ENCODE data around the gene CYP2W1.
A peak's percentile ranks its signal among the peaks of the same experiment; 100 is the strongest.
"Not testable (repeated sequence)": the region's sequence is repeated elsewhere in the genome, so short reads cannot be mapped to it uniquely, and the experiment has no call there.

Gene CYP2W1

DNA sequence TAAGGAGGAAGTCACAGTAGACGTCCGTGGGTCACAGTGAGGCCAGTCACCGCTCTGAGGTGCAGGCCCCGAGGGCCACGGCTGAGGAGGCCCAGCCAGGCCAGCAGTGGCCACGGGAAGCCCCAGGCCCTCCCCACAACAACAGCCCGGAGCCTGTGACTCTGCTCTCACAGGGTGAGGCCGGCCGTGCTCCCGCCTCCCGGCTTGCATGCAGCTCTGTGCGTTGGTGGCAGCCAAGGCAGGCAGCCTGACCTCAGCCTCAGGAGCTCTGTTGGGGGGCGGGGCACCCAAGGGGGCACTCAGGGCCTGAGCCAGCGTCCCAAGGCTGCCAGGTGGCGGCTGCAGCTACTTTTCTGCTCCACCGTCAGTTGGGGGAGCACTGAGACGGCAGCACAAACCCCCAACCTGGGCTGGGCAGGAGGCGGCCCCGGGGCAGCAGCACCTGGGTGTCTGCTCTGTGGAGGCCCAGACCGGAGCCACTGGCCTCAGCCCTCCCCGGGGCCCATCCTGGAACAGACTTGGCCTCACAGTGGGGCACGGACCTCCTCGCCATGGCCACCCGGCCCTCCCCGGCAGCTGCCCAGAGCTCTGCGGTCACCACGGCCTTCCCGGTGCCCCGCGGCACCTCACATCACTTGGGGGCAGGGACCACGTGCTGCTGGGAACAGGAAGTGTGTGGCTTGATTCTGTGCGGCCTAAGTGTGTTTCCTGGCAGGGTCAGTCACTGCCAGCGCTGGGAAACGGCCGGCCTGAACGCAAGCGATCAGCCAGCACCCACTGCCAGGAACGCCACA, 13.3 kb downstream of the CYP2W1 start:
- DNase-seq (ENCODE audit: low spot score), result no peak
- FAIRE-seq, result peak; percentile 48

DNA sequence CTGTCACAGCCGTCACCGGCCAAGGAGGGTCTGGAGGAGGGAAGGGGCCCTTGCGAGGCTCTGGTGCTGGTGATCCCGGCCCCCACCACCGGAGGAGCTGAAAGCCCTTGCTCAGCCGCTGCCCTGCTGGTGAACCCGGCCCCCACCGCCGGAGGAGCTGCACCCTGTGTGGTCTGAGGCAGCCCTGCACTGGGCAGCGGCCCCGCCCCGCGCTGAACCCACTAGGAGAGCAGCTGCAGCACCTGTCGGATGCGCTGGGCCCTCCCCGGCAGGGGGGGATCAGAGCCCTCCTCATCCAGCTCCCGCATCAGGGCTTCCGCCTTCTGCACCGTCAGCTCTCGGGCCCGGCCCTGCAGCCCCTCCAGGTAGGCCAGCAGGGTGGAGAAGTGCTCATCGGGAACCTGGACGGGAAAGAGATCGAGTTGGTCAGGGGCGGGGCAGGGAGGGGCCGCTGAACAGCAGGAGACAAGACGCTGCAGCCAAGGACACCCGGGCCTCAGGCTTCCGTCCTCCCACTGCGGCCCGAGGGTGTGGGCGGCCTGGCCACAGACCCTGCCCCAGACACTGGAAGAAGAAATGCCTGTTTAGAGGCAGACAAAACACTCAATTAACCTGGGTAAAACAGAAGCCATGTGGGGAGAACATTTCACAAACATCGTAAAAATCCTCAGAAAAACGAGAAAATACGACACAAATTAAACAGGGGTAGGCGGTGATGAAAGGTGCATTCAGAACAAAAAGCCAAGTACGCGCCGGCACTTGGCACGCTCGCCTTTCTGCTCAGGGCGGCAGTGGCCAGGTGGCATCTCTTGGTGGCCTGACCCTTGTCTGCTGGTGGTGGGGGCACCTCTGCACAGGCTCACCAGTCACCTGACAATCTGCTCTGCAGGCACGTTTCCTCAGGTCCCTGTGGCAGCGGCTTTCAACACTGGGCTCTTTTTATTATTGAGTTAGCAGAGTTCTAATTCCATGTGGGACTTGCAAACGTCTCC, 14.7 kb downstream of the CYP2W1 start:
- peak; percentile 74 for FAIRE-seq

DNA sequence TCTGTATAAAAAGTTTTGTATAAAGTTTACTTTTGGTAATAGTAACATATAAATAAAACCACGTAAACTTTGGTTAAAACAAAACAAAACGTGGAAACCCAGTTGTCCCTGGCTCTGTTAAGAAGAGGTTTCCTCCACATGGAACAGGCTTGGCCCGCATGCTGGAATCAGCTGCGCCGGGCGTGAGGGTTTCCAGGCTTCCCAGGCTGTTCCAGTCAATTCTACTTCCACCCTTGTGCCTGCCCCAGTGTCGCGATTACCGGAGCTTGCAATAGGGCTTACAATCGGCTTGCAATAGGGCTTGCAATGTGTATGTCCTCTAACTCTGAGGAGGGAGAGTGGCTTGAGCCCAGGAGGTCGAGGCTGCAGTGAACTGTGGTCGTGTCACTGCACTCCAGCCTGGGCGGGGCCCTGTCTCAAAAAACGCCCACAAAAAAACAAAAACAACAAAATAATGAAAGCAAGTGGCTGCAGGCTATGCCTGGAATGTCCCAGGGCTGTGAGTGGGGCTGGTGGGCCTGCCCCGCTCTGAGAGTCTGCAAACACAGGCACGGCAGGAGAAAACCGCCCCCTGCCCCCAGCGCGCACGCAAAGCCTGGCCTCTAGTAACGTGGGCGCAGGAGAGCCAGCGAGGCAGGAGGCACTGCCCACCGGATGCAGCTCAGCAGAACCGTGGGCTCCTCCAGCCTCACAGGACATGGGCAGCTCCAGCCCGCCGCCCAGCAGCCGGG, 16.3 kb downstream of the CYP2W1 start:
- FAIRE-seq (no peak), DNase-seq (ENCODE audit: low spot score) (no peak)

More for the DNA sequence above, 14.7 kb downstream of the CYP2W1 start:
- DNase-seq (ENCODE audit: low spot score), result no peak

DNA sequence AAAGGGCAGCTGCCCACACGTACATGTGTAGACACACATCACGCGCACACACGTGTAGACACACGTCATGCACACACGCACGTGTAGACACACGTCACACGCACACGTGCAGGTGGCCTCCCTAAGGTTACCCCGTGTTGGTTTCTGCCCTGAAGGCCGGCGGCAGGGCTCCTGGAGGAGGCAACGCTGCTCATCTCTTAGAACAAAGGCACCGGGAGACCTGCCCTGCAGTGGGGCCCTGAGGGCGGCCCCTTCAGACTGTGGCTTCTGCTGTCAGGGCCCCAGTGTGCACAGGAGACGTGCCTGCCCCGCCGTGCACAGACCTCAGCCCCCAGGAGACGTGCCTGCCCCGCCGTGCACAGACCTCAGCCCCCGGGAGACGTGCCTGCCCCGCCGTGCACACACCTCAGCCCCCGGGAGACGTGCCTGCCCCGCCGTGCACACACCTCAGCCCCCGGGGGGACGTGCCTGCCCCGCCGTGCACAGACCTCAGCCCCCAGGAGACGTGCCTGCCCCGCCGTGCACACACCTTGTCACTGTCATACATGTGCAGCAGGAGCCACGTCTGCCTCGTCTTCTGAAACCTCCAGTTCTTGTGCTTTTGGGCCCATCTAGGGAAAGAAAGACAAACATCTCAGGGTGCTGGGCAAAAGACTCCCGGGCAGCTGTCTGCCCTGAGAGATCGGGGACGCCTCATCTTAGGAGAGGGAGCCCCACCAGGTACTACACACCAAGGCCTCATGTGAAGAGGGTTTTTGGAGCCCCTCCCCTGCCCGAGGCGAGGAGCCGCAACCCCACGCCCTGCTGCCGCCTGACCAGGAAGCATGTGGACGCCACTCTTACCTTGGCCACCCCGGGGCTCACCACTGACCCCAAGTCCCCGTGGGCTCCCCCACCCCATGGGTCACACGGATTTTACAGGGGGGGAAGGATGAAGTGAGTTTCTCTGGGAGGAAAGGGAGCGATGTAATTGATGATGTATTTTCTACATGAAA, 17.3 kb downstream of the CYP2W1 start:
- DNase-seq (ENCODE audit: low spot score) (no peak), FAIRE-seq (peak; percentile 99)

DNA sequence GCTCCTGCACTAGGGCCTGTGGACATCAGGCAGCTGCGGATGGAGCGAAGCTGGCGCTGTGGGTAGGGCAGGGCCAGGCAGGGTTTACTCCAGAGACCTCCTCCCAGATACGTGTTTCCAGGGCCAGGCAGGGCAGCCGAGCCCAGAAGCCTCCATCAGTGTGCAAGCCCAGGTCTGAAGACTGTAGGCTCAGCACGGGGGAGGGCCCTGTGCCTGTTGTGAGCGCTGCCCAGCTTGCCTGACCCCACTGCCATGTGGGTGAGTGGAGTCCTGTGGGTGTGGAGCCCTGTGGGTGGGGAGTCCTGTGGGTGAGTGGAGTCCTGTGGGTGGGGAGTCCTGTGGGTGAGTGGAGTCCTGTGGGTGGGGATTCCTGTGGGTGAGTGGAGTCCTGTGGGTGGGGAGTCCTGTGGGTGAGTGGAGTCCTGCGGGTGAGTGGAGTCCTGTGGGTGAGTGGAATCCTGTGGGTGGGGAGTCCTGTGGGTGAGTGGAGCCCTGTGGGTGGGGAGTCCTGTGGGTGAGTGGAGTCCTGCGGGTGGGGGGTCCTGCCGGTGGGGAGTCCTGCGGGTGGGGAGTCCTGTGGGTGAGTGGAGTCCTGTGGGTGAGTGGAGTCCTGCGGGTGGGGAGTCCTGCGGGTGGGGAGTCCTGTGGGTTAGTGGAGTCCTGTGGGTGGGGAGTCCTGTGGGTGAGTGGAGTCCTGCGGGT, 18.2 kb downstream of the CYP2W1 start:
- DNase-seq (ENCODE audit: low spot score), result not testable (repeated sequence)
- peak; percentile 20 for FAIRE-seq

DNA sequence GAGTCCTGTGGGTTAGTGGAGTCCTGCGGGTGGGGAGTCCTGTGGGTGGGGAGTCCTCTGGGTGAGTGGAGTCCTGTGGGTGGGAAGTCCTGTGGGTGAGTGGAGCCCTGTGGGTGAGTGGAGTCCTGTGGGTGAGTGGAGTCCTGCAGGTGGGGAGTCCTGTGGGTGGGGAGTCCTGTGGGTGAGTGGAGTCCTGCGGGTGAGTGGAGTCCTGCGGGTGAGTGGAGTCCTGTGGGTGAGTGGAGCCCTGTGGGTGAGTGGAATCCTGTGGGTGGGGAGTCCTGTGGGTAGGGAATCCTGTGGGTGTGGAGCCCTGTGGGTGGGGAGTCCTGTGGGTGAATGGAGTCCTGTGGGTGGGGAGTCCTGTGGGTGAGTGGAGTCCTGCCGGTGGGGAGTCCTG, 19.0 kb downstream of the CYP2W1 start:
- DNase-seq (ENCODE audit: low spot score); FAIRE-seq: not testable (repeated sequence)

DNA sequence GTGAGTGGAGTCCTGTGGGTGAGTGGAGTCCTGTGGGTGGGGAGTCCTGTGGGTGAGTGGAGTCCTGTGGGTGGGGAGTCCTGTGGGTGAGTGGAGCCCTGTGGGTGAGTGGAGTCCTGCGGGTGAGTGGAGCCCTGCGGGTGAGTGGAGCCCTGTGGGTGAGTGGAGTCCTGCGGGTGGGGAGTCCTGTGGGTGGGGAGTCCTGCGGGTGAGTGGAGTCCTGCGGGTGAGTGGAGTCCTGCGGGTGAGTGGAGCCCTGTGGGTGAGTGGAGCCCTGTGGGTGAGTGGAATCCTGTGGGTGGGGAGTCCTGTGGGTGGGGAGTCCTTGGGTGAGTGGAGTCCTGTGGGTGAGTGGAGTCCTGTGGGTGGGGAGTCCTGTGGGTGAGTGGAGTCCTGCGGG, 19.5 kb downstream of the CYP2W1 start:
- DNase-seq (ENCODE audit: low spot score), result not testable (repeated sequence)
- peak; percentile 52 for FAIRE-seq

DNA sequence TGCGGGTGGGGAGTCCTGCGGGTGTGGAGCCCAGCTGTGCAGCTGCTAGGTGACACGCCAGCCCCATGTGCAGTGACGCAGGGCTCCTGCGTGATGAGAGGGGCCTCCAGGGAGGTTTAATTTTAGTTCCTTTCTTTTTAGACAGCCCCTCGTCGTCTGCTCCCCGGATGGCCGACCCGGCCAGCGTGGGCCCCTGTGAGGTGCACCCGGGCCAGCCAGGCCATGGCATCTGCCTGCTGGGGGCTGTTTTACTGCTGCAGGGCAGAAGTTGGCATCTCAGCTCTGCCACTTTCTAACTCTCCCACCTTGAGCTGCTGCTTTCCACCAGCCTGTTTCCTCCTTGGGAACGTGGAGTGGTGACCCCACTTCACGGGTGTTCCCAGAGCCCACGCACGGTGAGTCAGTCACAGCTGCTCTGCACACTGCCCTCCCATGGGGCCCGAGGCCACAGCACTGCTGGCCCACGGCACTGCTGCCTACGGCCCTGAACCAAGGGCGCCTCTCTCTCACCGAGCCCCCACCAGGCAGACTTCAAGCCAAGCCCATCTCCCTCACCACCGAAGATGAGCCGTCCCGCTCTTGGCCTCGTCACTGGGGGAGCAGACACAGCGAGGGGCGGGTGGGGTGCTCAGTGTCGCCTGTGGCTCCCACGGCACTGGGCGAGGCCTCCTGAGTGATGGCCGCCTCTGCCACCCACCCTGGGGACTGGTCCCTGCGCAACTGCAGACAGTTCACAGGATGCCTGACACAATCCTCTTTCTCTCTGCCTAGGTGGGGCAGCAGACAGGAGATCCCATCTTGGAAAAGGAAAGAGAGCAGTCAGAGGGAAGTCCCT, 21.3 kb downstream of the CYP2W1 start:
- no peak for DNase-seq (ENCODE audit: low spot score)

DNA sequence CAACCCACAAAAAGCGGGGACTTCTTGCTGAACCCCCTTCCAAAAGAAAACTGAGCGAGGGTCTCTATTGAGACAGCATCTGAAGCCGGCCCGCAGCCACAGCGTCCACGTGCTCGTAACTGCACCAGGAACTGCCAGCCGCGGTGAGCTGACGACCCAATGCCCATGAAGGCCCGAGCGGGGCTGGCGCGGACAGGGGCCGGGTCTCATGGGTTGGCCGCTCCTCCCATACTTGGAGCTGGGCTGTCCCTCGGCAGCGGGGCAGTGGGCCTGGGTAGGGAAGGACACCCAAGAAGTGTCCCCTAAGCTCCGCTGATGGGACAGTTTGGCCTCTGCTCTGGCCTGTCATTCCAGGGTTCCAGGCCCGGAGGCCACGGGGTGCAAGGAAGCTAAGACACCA, 22.3 kb downstream of the CYP2W1 start:
- FAIRE-seq (peak; percentile 23), DNase-seq (ENCODE audit: low spot score) (no peak)

More for the DNA sequence above, 21.3 kb downstream of the CYP2W1 start:
- FAIRE-seq, result peak; percentile 66

DNA sequence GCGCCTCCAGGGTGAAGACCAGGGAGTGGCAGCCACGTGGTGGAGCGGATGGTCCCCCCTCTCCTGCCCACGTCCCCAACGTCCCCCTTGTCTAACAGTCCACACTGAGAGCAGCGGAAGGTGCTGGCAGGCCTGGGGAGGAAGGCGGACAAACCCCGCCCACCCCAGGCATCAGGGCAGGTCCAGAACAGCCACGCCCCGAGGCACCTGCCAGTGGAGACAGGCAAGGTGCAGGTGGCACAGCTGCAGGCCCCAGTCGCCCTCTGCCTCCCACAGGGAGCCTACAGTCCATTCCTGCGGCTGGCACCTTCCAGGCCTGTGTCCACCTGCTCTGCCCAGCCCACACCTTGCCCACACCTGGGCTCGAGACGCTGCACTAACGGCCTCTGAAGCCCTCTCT, 24.9 kb downstream of the CYP2W1 start:
- DNase-seq (ENCODE audit: low spot score), result no peak
- FAIRE-seq, result peak; percentile 63

DNA sequence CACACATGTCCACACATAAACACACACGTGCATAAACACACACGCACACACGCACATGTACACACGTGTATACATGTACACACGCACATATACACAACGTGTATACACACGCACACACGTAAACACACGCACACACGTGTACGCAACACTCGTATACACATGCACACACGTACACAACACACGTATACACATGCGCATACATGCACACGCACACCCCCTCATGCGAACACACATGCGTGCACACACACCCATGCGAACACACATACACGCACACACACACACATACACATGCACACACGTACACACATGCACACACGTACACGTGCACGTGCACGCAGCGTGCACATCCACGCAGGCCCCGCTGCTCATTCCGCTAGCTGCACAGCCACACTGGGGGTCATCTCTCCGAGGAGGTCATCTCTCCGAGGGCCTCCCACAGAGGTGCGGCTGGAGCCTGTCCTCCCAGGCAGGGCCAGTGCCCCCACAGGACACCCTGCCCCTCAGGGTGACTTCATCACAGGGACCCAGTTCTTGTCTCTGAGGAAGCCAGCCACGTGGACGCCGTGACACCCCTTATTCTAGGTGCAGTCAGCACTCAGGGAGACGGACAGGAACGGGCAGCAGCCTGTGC, 25.9 kb downstream of the CYP2W1 start:
- FAIRE-seq, result peak; percentile 100

DNA sequence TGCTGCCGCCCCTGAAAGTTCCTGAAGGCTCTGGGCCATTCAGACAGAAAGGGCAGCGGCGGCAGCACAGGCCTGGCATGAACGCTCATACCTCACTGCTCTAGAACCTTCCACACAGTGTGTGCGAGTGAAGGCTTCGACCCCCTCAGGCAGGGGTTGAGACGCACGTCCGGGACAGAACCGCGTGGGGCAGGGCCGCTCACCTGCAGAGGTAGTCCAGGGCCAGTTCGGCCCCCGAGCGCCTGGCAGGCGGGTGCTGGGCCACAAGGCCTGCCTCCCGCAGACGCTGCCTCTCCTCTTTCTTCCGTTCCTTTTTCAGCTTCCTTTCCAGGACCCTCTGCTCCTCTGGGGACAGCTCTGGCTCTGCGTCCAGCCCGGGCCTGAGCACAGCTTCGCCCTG, 26.8 kb downstream of the CYP2W1 start:
- FAIRE-seq, result no peak
- DNase-seq (ENCODE audit: low spot score), result no peak

More for the DNA sequence above, 25.9 kb downstream of the CYP2W1 start:
- DNase-seq (ENCODE audit: low spot score), result no peak

DNA sequence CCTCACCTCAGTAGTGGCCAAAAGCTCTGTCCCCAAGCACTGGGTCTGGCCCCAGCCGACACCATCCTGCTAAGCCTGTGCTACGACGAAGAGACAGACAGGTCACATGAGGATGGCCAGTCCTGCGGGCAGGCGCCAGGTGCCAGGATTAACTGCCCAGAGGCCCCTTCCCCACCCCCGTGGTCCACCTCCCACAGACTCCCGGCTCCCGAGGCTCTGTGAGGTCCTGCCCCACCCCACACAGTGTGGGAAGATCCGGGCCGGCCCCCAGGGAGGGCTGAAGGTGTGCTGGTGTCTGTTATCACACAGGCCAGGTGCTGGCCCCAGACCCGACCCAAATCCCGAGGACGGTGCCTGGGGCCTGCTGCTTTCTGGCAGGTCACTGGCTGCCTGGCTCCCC, 27.2 kb downstream of the CYP2W1 start:
- peak; percentile 88 for FAIRE-seq

DNA sequence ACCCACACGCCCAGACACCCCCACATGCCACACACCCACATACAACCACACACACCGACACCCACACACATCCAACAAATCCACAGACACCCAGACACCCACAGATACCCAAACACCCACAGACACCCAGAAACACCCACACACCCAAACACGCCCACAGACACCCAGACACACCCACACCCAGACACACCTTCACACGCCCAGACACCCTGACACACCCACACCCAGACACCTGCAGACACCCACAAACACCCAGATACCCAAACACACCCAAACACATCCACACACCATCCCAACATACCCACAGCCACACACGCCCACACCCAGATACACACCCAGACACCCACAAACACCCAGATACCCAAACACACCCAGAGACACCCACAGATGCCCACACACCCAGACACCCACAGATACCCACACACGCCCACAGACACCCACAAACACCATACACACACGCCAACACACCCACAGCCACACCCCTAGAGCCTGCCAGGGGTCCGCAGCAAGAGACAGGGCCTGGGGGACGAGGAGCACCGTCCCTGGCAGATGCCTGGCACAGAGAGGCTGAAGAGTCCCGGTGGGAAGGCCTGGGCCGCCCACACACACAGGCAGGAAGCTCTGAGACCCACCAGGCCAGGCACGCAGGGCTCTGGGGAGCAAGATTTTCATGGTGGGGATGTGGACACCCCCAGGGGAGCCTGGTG, 28.5 kb downstream of the CYP2W1 start:
- FAIRE-seq (peak; percentile 97), DNase-seq (ENCODE audit: low spot score) (no peak)

More for the DNA sequence above, 27.2 kb downstream of the CYP2W1 start:
- no peak for DNase-seq (ENCODE audit: low spot score)

DNA sequence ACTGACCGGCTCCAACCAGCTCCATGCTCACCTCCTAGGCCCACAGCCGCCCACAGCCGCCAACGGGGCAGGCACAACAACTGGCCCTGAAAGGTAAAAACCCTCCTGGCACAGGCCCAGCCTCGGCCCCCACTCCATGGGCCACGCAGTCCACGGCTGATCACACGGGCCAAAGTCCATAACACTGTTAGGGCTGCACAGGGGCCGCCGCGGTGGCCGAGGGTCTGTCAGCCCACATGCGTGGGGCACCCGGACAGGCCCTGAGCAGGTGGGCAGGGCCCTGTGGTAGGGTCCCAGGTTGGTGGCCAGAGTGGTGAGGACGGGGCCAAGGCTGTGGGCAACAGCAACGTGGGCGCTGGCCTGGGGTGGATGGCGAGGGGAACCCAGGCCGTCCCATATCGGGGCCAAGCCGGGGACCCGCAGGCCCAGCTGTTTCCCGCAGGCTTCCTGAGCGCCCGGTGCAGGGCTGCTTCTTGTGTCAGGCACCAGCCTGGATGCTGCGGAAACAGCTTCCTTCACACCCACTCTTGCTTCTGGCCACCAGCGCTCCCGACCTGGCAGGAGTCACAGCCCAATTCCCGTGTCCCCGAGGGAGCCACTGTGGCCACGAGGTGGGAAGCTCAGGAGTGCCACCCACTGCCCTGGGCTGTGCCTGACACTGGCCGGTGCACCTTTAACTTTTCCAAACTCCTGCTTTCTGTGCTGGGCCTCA, 29.2 kb downstream of the CYP2W1 start:
- FAIRE-seq (peak; percentile 17), DNase-seq (ENCODE audit: low spot score) (no peak)

DNA sequence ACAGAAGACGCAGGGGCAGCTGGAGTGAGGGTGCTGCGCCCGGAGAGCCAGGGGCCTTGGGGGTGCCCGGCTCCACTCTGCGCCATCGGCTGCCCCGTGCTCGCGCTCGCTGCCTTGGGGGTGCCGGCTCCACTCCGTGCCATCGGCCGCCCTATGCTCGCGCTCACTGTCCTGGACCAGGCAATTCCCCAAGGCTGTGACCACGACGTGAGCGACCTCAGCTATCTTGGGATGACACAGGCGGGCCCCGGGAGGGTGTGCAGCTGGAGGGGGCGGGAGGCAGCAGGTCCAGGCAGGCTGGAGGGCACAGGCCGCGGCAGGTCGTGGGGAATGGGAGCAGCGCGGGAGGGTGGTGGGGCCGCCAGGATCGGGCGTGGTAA, 29.7 kb downstream of the CYP2W1 start:
- DNase-seq (ENCODE audit: low spot score) (no peak), FAIRE-seq (peak; percentile 94)

DNA sequence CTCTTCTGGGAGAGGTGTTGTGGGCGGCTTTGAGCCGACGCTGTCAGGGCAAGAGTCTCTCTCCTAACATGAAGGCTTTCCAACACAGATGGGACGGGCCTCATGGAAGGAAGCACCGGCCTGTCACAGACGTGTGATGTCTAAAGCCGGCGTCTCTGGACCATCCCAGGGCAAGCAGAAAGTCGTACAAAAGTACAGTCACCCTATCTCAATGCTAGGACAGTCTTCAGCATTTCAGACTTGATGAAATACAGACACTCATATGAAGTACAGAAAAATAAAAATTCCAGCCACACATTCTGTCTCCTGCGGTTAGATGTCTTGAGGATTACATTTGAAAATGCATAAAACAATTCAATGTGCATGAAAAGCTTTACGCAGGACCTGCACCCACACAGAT, 30.6 kb downstream of the CYP2W1 start:
- DNase-seq (ENCODE audit: low spot score) (no peak), FAIRE-seq (peak; percentile 32)
